Measurements from ENCODE around the gene RHOT2.

- TF ChIP-seq CTCF (IDR thresholded peaks at IDR 0.05; ENCODE audit: control extremely low read depth in 1 of 3, insufficient read depth in 1 of 3, low read depth in 1 of 3, low read length in 3 of 3) (no peak), SIN3A (conservative IDR thresholded peaks at IDR 0.05 in 1 of 2, IDR thresholded peaks at IDR 0.05 in 1 of 2; ENCODE audit: low read depth in 1 of 2, low read length in 2 of 2) (no peak), SUZ12 (IDR thresholded peaks at IDR 0.05; ENCODE audit: low read length) (no peak), POLR2AphosphoS5 (IDR thresholded peaks at IDR 0.05; ENCODE audit: low read depth, low read length) (no peak), POLR2A (IDR thresholded peaks at IDR 0.05; ENCODE audit: control extremely low read depth in 1 of 2, low read depth in 2 of 2, low read length in 2 of 2) (no peak)
Observed at GRCh38 chr16:672851-673250, 4.9 kb downstream of the RHOT2 start.

All from H1 (cell line).